ENCODE measurements around the gene ABCB7. TPM values are rescaled to one million over a fixed set of nuclear protein-coding genes. Genes with fewer than 3 reads are reported as not detected.
"Not testable (repeated sequence)": the region's sequence is repeated elsewhere in the genome, so short reads cannot be mapped to it uniquely, and the experiment has no call there.

Gene ABCB7
- total RNA-seq, 1 donor from 2014 or later, result 31.5 TPM

DNA sequence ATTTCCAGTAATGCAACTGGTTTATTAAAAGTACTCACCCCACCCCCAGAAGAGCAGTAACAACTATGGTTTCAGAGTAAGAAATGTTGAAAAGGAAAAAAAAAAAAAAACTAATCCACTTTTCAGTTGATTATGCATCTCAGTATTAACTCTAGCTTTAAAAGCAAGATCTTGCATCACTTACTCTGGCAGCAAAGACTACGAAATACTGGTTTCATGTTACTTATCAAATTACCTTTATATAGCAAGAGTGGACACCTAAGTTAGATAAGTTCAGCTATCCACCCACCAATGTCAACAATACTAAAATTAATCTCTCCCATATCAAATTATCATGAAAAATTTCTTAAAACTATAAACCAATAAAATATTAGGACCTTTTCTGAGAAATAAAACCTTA, 105.0 kb downstream of the ABCB7 start:
- no peaks in the 10 kb centered on the region for H3K4me1 Mint-ChIP-seq
- peaks cover 16% of the 10 kb centered on the region for H3K36me3 Mint-ChIP-seq (ENCODE audit: low read depth)
- TF ChIP-seq, protein P1, sequence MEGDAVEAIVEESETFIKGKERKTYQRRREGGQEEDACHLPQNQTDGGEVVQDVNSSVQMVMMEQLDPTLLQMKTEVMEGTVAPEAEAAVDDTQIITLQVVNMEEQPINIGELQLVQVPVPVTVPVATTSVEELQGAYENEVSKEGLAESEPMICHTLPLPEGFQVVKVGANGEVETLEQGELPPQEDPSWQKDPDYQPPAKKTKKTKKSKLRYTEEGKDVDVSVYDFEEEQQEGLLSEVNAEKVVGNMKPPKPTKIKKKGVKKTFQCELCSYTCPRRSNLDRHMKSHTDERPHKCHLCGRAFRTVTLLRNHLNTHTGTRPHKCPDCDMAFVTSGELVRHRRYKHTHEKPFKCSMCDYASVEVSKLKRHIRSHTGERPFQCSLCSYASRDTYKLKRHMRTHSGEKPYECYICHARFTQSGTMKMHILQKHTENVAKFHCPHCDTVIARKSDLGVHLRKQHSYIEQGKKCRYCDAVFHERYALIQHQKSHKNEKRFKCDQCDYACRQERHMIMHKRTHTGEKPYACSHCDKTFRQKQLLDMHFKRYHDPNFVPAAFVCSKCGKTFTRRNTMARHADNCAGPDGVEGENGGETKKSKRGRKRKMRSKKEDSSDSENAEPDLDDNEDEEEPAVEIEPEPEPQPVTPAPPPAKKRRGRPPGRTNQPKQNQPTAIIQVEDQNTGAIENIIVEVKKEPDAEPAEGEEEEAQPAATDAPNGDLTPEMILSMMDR (conservative IDR thresholded peaks at IDR 0.05), result no peak
- no peak for DNase-seq (ENCODE audit: low read depth, low spot score)
- H3K27me3 Mint-ChIP-seq (ENCODE audit: low read depth), result no peaks in the 10 kb centered on the region
- H3K27ac Mint-ChIP-seq (ENCODE audit: unreplicated experiment), result no peak overlapping the region
- H3K9me3 Mint-ChIP-seq, result peaks cover 15% of the 10 kb centered on the region
- H3K4me3 Mint-ChIP-seq, result no peak overlapping the region

DNA sequence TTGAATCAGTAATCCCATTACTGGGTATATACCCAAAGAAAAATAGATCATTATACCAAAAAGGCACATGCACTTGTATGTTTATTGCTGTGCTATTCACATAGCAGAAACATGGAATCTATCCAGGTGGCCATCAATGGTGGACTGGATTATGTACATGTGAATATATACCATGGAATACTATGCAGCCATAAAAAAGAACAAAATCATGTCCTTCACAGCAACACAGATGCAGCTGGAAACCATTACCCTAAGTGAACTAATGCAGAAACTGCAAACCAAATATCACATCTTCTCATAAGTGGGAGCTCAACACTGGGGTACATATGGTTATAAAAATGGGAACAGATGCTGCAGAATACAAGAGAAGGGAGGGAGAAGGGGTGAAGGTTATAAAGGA, 110.7 kb downstream of the ABCB7 start:
- Mint-ChIP-seq H3K36me3 (ENCODE audit: low read depth) (peaks cover 24% of the 10 kb centered on the region), H3K27ac (ENCODE audit: unreplicated experiment) (no peak overlapping the region), H3K4me3 (no peak overlapping the region), H3K4me1 (no peaks in the 10 kb centered on the region), H3K9me3 (peaks cover 19% of the 10 kb centered on the region), H3K27me3 (ENCODE audit: low read depth) (no peaks in the 10 kb centered on the region)
- TF ChIP-seq, protein P1 (conservative IDR thresholded peaks at IDR 0.05), result no peak
- no peak for DNase-seq (ENCODE audit: low read depth, low spot score)

DNA sequence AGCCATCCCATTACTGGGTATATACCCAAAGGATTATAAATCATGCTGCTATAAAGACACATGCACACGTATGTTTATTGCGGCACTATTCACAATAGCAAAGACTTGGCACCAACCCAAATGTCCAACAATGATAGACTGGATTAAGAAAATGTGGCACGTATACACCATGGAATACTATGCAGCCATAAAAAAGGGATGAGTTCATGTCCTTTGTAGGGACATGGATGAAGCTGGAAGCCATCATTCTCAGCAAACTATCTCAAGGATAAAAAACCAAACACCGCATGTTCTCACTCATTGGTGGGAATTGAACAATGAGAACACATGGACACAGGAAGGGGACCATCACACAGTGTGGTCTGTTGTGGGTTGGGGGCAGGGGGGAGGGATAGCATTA, 111.9 kb downstream of the ABCB7 start:
- H3K4me1 Mint-ChIP-seq; H3K4me3 Mint-ChIP-seq; H3K27ac Mint-ChIP-seq (ENCODE audit: unreplicated experiment); DNase-seq (ENCODE audit: low read depth, low spot score); H3K27me3 Mint-ChIP-seq (ENCODE audit: low read depth): not testable (repeated sequence)
- Mint-ChIP-seq H3K36me3 (ENCODE audit: low read depth) (peaks cover 27% of the 10 kb centered on the region), H3K9me3 (peaks cover 19% of the 10 kb centered on the region)

DNA sequence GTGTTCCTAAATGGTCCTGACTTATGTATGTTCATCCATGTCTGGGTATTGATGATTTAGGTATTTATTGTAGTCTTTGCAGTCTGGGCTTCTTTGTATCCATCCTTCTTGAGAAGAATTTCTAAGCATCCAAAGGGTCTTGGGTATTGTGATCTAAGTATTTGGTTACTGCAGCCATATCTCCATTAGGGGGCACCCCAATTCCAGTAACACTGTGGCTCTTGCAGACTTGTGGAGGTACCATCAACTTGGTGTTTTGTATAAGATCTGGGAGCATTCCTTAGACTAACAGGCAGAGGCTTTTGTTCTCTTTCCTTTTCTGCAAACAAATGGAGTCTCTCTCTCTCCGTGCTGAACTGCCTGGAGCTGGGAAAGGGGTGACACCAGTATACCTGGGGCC, 117.2 kb downstream of the ABCB7 start:
- Mint-ChIP-seq H3K27ac (ENCODE audit: unreplicated experiment) (no peak overlapping the region), H3K36me3 (ENCODE audit: low read depth) (peaks cover 37% of the 10 kb centered on the region), H3K4me3 (no peak overlapping the region), H3K4me1 (no peaks in the 10 kb centered on the region), H3K27me3 (ENCODE audit: low read depth) (no peaks in the 10 kb centered on the region), H3K9me3 (peaks cover 32% of the 10 kb centered on the region)
- TF ChIP-seq, protein P1 (conservative IDR thresholded peaks at IDR 0.05), result peak; percentile 17
- DNase-seq (ENCODE audit: low read depth, low spot score), result no peak

Other genes with a start within 250 kb of the ABCB7 start
- 1.9 and 2.2 TPM in 2 replicates for gene NEXMIF, start 230.8 kb downstream of the ABCB7 start, total RNA-seq
- gene UPRT, start 117.8 kb upstream of the ABCB7 start, total RNA-seq, result 11.0 and 15.1 TPM in 2 replicates

Measured in neural crest cell (in vitro differentiated cells).